Epithelial cell of esophagus (primary cell): ENCODE data around the gene DYDC1.

ENCODE experiments used
- DNase-seq: peaks from one replicate; pipeline ENCODE4 v3.0.0; 2010; ENCODE audit warnings: low read depth
- H3K4me3 ChIP-seq: 2 replicates; pipeline ENCODE4 v1.5.1; 2011; ENCODE audit warnings: mild to moderate bottlenecking, low read length, control low read depth
- CTCF ChIP-seq: IDR thresholded peaks from 2 replicates; pipeline ENCODE4 v1.5.1; 2011; ENCODE audit warnings: low read depth, mild to moderate bottlenecking, low read length, control low read depth, inconsistent platforms; ENCODE audit not compliant: insufficient read depth; ENCODE audit errors: missing control alignments

Gene DYDC1

DNA sequence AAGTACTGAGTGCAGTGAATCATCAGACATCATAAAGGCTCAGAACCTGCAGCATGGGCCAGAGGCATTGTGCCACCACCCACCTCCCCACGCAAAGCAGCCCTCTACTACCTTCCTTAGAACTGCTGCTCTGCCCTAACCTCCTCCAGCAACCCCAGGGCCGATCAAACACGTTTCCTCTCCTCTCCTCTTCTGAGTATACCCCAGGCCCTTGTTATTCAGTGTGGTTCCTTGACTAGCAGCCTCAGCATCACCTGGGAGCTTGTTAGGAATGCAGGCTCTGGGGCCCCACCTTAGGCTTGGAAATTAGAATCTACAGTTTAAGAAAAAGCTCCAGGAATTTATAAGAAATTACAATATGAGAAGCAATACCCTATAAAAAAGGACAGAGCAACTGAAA, 33.2 kb downstream of the DYDC1 start:
- H3K4me3 ChIP-seq = no peak overlapping the region
- no peak for TF ChIP-seq CTCF
- DNase-seq = no peak

DNA sequence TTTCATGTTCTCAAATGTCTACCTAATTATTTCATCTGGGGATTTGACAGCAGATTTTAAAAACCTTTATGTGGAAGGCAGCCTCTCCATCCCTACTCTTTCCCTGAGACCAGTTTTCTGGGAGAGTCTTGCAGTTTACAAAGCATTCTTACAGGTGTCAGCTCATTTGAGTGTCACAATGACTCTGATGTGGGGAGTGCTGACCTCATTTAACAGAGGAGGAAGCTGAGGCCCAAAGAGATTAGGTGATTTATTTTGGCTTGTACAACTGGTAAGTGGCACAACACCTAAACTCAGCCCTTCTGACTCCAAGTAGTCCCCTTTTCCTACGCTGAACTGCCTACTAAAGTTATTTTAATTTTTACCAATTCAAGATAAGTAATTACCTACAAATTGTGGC, 33.8 kb downstream of the DYDC1 start:
- no peak for TF ChIP-seq CTCF
- no peak for DNase-seq

DNA sequence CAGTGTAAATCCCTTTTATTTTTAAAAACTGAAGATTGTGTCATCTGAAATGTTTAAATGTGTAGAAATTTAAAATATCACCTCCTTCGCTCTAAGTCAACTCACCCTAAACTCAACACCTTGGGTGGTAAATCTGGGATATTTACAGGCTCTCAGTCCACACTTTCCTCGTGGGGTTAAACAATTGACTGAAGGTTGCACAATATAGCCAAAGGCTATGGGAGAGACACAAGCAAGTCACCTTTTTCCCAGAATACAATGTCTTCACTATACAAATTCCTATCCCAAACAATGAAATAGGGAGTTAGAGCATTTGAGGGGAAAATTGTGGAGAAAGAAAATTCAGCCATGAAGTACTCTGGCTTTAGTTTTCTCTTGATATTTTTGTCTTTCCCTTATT, 34.4 kb downstream of the DYDC1 start:
- peak; percentile 24 for DNase-seq
- H3K4me3 ChIP-seq = no peak overlapping the region
- TF ChIP-seq CTCF = no peak

More for the DNA sequence above, 33.8 kb downstream of the DYDC1 start:
- no peak overlapping the region for H3K4me3 ChIP-seq

GRCh38 chr10:80321183-80321582, 35.4 kb downstream of the DYDC1 start:
- no peak for DNase-seq
- no peak overlapping the region for H3K4me3 ChIP-seq
- no peak for TF ChIP-seq CTCF

GRCh38 chr10:80320377-80320776, 36.2 kb downstream of the DYDC1 start:
- no peak for TF ChIP-seq CTCF
- DNase-seq = no peak
- no peak overlapping the region for H3K4me3 ChIP-seq

DNA sequence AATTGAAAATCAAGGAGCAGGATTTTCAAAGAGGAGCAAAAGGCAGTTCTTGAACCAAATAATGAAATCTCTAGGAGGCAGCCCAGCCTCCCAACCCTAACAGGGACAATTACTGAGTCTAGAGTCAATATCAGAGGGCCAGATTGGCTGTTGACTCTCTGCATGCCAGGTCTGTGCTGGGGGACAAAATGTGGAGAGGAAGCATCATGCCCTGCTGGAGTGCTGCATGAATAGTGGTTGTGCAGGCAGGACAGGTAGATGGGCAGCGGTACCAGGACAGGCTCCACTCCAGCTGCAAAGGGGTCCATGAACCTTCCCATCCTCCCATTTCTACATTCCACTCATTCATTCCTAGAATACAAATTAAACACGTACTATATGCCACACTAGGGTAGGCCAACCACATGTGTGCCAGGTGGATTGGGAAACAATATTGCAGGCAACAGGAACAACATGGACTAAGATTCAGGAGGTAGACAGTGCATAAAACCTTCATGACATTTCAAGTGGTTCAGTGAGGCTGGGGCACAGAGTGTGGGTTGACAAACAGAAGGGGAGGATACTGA, 36.7 kb downstream of the DYDC1 start:
- DNase-seq = no peak
- no peak overlapping the region for H3K4me3 ChIP-seq
- no peak for TF ChIP-seq CTCF

DNA sequence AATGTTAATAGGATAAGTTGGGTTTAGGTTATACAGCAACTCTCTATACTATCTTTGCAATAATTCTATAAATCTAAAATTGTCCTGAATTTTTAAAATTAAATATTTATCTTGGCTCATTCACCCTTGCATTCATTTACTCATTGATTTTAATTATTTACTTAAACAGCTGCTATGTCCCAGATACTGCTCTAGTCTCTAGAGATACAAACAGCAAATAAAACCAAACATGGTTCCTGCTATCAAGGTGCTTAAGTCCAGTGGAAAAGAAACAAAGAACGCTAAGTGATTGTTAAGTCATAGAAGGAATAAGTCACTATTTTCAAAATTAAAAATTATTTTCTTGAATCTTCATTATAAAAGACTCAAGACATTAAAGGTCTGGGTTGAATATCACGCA, 37.2 kb downstream of the DYDC1 start:
- H3K4me3 ChIP-seq = no peak overlapping the region
- no peak for DNase-seq
- TF ChIP-seq CTCF = no peak
